MM.1S (cell line): ENCODE data around the gene EBF4.

Source experiments
- CTCF ChIP-seq: fragments of 300-600 bp; sonication (generic); IDR thresholded peaks from 2 replicates; pipeline ENCODE4 v1.5.1; 2016; ENCODE audit warnings: antibody characterized with exemption, low read length, mixed read lengths
- EZH2 ChIP-seq: fragments of 300-600 bp; sonication (generic); optimal IDR thresholded peaks from 2 replicates; pipeline ENCODE3; 2017; ENCODE audit warnings: low read depth, mild to moderate bottlenecking, antibody characterized with exemption, low read length, mixed read lengths
- EZH2phosphoT487 ChIP-seq: fragments of 300-600 bp; sonication (generic); IDR thresholded peaks from 2 replicates; pipeline ENCODE4 v1.6.1; 2018; ENCODE audit warnings: antibody characterized with exemption, low read length

- TF ChIP-seq CTCF (no peak), EZH2phosphoT487 (no peak), EZH2 (no peak)
These were observed 16.1 kb downstream of the EBF4 start for GRCh38 chr20:2708665-2709064.
